NK-92 treated with Interleukin-12 subunit alpha and Interleukin-12 subunit beta, amount 100 ng/mL, for 24 hours (cell line): ENCODE results near the gene GPR89B.
A peak's percentile ranks its signal among the peaks of the same experiment; 100 is the strongest.
"Not testable (repeated sequence)": the region's sequence is repeated elsewhere in the genome, so short reads cannot be mapped to it uniquely, and the experiment has no call there.

Experiments
- DNase-seq: peaks from one replicate; lab custom pipeline; 2025; lab: John Stamatoyannopoulos, UW

Gene GPR89B

DNA sequence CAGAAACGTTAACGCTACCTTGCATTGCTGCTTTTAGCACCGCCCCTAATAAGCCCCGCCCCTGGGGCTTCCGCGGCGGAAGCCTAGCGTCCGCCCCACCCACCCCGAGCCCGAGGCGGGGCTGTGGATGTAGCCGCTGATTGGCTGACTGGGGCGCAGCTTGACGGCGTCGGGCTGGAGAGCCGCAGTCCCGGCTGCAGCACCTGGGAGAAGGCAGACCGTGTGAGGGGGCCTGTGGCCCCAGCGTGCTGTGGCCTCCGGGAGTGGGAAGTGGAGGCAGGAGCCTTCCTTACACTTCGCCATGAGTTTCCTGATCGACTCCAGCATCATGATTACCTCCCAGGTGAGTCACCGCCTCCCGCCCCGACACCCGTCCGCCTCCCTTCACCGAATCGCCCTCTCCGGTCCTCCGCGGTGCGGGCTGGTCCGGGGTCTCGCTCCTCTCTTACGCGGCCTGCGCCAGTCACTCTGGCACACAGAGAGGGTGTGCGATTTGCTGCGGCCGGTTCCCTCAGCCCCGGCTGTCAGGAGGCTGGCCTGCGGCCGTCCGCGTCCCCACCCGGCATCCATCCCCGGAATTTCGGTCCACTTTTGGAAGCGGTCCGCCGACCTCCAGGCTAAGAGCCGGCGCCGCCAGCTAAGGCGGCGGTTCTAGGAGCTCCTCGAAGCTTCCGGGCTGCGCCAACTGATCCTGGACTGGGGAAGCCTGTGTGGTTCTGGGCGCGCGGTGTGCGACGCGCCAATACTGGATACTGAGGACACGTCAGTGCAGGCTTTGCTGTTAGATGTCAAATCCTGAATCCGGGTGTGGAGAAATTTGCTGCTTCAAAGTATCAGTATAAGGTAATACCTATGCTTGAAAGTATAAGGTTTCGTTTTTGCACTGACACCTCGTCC is at the start of gene GPR89B:
GPR89B (plus strand) TSS at position 185 of the 897 bp plus-strand sequence; CDS start at position 302, 117 bp downstream.
- peak; percentile 85 for DNase-seq

DNA sequence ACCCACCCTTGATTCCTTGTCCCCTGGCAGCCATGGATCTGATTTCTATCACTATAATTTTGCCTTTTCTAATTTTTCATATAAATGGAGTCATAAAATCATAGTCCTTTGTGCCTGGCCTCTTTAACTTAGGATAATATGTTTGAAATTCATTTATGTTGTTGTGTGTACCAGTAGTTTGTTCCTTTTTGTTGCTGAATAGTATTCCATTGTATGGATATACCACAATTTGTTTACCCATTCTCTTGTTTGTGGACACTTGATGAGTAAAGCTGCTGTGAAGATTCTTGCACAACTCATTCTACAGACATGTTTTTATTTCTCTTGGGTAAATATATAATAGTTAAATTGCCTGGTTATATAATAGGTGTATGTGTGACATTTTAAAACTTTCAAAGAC is 48.3 kb upstream of the GPR89B start:
- DNase-seq = no peak

DNA sequence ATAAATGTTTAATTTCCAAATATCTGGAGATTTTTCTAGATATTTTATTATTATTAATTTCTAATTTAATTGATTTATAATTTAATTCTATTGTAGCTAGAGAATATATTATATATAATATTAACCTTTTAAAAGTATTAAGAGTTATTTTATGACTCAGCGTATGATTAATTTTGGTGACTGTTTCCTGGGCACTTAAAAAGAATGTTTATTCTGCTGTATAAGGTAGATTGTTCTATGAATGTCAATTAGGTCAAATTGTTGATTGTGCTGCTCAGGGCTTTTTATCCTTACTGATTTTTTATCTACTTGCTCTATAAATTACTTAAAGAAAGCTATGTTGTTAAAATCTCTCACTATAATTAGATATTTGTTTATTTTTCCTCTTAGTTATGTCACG is 45.7 kb upstream of the GPR89B start:
- no peak for DNase-seq

DNA sequence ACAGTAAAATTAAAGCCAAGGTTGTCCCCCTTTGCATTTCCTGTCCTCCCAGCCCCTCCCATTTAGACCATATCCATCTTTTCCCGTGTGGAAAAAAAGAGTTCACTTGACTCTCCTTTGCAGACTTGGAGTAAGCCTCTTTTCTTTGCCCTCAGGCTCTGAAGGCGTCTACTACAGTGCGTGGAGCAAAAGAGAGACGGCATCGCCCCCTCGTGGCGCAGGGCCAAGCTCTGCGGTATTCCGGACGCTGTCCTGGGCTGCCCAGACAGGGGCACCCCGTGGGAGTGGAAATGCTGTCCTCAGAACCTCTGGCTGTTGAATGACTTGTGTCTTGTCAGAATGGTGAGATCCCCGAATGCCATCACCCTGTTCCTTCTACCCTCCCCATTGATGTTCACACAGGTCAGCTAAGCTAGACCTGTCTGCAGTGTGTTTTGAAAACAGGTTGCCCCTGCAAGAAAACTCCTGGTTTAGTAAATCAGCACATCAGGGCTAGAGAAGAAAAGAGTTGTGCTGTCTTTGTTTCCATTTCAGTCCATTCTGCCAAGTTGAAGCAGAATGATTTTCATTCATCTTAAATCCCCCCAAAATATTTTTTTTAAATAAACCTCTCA is 37.9 kb upstream of the GPR89B start:
- DNase-seq = peak; percentile 46

DNA sequence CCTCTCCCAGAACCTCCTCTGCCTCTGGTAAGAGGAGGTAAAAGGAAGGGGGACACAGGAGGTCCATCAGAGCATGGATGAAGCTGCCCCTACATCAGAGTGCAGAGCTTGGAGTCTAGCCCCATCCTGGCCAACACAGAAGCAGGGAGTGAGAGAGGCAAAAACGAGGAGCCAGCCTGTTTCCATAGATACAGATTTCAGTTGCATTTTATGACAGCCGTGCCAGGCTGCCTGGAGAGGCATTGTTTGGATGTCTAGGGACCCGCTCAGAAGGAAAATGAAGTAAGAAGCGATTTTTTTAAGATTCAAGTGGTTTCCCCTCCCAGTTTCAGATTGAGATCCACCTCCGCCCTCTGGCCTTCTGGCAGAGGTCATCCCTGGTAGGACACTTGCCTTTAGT is 37.1 kb upstream of the GPR89B start:
- no peak for DNase-seq

DNA sequence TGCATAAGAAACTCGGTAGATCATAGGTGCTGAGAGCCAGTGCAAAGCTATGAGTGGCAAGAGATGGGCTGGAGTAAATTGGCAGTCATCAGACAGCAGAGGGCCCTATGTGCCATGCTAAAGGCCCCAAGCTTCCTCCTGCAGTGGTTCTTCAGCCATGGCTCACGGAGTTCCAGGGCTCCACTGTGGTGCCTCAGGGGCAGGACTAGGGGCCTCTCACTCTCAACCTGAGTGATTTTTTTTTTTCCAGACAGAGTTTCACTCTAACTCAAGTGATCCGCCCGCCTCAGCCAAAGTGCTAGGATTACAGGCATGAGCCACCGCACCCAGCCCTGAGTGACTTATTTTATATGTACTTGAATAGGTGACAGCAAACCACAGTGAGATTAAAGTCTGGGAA is 36.0 kb upstream of the GPR89B start:
- no peak for DNase-seq

DNA sequence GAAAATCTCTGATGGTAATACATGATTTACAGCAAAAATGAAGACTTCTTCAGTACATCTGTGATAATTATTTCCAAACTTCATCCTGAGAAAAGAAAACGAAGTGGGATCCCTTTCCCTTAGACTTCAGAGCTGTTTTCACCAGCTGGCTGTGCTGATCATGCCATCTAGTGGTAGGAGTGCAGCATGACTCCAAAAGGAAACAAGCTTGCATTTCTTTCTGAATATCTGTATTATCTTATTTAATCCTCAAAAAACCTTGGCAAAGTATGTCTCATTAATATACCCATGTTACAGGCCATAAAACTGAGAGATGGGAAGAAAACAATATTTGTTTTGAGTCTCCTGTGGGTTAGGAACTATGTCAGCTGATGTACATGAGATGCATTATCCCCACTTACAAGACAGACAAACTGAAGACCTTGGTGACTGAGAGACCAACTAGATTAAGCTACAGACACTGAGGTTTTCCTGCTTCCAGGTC is 35.4 kb upstream of the GPR89B start:
- no peak for DNase-seq

DNA sequence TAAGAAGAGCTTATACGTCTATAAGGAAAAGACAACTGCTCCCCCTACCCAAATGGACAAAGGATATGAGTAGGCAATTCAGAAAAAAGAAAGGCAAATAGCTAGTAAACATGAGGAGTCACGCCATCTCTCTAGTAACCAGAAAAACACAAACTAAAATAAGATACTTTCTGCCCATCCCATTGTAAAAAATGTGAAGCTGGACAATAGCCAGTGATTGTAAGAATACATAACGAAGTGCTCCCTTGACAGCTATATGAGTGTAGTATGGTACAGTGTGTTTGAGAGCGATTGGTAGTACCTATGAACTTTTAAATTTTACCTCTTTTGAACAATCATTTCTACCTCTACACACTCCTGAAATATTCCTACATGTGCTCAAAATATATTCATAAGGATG is 33.1 kb upstream of the GPR89B start:
- no peak for DNase-seq

DNA sequence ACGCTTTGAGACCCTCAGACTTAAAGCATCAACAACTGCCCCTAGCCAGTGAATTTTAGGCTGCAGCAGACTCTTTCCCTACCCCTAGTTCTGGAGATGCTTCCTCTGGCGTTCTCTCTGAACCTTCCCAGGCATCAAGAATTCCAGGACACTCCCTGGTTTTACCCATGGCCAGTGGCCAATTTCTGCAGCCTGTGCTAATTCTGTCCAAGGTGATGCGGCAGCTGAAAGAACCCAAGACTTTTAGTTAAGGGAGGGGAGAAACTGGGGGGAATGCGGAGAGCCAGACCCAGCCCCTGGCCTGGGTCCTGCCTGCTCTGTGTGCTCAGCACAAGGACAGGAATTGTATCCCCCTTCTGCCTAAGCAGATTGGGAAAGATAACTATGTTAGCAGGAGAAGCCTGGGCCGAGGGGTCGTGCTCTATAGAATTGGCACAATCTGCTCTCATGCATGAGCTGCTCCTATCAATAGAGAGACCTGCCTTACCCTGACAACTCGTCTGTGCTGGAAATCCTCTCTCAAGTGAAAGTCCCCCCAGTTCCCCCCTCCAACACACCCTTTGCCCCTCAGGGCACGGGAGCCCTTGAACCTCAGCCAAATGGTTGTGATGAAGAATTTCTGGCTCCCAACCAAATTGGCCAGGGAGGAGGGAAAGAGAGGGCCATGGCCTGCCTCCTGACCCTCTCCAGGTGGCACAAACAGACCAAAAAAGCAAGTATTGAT is 31.0 kb upstream of the GPR89B start:
- DNase-seq = no peak

DNA sequence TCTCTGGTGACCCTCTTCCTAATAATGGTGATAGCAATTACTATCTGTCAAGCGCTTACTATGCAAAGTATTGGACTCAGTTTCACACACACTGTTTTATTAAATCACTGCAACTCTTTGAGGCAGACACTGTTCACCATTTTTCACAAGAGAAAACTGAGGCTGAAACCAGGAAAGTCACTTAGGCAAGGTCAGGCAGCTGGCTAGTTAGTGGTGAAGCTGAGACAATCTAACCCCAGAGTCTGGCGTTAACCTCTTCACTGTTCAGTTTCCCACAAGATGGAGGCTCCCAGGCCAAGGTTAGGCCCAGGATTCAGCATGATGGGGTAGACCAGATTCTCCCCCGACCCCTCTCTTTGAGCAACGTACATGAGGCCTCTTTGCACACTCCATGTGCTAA is 30.4 kb upstream of the GPR89B start:
- DNase-seq = no peak

DNA sequence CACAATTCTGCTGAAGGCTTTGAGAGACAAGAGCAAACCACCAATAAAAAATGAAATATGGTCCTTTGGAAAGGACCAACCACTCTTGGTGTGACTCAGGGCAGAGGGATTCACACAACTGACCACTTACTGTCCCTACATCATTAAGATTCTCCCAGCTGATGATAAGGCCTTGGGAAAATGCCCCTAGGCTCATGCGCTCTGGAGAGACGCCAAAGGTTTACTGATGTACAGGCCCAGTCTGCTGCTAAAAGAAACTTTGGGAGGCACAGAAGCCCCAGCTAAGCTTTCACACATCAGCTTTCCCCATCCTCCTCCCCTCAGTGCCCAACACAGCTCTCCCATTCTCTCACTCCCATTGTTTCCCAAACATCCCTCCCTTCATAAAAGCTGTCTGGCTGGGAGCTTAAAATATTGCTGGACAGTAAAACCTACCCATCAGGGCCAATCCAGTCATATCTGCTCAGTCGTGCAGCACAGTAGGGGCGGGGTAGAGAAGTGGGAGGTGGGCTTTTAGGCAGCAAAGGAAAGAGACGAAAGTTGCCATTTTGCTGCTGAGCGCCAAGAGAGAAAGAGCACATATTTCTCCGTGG is 25.9 kb upstream of the GPR89B start, which contains the start of gene GJA8:
GJA8 (plus strand) TSS at position 543 of the 593 bp plus-strand sequence. CDS start 5,161 bp downstream, outside the sequence.
- DNase-seq = no peak

DNA sequence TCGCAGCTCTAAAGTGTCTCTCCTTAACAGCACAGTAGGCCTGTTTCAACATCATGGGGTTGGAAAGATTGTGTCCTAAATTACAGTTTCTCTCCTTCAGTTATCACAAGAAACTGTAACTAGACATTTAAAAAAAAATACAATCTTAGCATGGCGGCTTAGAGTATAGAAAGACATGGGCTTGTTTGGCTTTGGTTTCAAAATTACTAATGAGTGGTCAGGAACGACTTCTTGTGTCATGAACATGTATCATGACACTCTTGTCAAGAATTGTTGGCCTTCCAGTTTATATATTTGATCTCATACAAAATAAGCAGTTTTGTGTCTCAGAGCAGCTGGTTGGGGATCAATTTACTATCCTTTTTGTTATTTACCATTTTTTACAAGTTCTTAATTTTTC is 23.5 kb upstream of the GPR89B start:
- no peak for DNase-seq

DNA sequence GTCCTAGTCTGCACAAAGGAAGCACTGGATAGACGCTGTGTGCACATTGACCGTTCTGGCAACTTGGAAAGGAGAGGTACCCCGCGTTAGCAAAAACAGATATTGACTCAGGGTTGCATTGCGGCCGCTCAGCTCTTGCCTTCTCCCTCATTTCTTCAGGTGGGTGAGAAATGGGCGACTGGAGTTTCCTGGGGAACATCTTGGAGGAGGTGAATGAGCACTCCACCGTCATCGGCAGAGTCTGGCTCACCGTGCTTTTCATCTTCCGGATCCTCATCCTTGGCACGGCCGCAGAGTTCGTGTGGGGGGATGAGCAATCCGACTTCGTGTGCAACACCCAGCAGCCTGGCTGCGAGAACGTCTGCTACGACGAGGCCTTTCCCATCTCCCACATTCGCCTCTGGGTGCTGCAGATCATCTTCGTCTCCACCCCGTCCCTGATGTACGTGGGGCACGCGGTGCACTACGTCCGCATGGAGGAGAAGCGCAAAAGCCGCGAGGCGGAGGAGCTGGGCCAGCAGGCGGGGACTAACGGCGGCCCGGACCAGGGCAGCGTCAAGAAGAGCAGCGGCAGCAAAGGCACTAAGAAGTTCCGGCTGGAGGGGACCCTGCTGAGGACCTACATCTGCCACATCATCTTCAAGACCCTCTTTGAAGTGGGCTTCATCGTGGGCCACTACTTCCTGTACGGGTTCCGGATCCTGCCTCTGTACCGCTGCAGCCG is 20.3 kb upstream of the GPR89B start:
- no peak for DNase-seq

DNA sequence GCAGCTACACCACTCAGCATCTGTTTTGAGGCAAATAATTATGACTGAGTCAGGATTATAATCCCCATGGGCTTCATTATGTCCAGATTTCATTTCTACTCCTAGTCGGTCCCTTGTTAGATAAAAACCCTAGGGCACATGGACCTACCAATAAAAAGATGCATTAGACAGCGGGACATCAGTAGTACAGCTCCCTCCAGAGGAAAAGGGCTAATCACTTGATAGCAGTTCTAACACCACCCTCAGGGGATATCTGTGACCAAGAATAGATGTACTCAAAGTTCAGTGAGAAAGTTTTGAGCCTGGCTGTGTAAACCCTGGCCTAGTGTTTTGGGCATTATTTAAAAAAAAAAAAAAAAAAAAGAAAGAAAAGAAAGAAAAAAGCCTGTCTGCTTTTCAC is 15.7 kb upstream of the GPR89B start:
- no peak for DNase-seq

DNA sequence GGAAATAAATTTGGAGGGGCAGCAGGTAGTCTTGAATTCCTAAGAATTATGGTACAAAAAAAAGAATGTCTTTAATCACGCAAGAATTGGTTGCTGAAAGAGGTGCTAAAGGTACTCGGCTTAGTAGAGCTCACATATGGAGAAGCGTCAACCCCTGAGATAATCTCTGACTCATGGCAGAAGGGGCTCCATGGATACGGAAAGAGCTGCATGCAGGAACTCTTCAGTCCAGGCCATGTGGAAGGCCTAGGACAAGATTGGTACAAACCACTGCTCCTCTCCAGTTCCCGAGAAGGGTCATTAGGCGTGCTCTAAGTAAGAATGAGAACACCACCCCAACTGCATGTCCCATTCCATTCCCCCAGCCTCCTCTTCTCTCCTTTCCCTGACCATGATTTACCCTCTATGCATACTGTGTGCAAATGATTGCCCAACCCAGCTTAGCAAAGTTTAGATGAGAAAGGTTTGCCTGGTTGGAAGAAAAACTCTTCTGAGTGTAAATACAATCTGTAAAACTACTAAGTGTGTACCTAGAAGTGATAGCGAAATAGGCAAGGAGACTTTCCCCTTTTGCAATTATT is 14.8 kb upstream of the GPR89B start:
- no peak for DNase-seq

DNA sequence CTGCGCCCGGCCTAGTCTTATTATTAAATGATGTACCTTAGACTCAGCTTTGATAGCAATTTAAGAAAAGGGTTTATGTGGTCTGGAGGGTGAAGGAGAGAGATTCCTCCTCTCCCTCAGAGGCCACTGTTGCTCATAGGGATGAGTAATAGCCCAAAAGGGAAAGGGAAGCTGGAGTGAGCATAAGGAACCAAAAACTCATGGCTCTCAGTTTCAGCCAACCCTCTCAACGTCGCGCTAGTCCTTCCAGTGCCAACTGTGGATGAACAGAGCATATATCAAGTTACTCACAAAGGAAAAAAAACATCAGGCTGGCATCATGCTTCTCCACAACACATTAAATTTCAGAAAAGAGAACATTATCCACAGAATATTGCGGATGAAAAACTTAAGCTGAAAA is 8.3 kb upstream of the GPR89B start:
- DNase-seq = no peak

DNA sequence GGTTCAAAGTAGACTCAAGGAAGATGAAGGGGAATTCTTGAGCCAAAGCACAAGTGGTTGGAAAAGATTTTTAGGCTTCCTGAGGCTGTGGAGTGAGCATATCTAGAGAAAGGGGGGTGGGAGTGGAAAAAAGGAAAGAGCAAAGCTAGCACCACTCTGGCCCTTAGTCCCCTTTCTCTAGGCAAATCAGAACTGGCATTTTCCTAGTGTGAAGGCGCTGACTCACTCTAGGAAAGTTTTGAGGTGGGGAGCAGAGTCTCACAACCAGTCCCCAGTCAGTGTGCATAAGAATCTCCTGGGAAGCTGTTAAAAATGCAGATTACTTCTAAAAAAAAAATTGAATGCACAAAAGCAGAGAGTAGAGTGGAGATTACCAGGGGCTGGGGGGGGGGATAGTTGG is 3.4 kb upstream of the GPR89B start:
- DNase-seq = no peak

DNA sequence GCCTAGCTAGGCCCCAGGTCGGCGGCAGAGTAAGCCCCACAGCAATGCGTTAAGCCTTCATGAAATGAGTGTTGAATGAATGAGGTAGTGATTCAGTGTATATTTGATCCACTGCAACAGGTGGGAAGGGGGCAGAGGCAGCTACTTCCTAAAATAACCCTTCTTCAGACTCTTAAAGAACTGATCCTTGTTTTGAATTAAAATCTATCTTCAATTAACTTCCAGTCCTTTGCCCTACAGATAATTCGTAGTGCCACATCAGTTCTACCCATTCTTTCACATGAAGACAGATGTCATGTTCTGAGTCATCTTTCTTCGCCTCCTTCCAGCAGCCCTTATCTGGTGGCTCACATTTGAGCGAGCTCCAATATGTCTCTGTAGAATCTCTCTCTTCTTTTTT is 1.0 kb upstream of the GPR89B start:
- DNase-seq = not testable (repeated sequence)

DNA sequence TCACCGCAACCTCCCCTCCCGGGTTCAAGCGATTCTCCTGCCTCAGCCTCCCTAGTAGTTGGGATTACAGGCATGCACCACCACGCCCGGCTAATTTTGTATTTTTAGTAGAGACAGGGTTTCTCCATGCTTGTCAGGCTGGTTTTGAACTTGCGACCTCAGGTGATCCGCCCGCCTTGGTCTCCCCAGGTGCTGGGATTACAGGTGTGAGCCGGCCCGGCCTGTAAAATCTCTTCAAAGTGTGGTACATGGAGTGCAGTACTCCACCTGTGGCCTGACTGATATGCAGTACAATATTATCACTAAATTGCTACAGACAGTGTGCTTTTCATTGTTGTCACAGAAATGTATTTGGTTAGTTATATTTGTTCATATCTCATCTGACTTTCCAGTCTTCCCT is 531 bp upstream of the GPR89B start:
- not testable (repeated sequence) for DNase-seq

DNA sequence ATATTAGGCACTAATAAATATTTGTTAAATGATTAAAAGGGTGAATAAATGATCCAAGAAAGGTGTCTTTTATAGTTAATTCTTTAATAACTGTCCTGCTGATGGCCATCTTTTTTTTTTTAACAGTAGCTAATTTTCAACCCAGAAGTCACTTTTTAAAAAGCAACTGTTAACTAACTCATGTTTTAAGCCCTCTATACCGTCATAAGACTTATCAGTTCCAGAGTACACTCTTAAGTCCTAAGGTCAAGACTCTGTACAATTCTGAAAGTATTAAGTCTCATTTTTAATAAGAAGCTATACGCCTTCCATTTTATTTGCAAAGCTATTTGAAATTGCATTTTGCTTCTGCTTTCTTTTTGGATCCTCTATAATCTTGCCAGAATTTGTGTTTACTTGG is 2.9 kb downstream of the GPR89B start:
- DNase-seq = not testable (repeated sequence)

DNA sequence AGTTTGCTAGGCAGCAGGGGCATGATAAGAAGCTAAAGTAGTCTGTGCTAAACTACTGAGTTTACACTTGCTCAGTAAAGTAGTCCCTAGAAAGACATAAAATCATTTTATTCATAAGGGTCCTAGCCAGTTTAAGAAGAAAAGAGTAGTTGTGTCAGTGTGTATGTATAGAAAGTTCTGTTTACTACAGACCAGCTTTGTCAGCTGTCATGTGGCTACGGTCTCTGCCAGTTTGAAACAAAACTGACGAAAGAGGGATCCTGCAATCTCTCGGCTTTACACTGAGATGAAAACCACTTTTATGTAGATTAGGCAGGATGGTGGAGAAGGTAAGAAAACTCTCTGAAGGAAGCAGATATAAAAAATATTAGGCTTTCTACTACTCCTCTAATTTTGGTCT is 7.1 kb downstream of the GPR89B start:
- not testable (repeated sequence) for DNase-seq
